GM23248 (cell line): ENCODE results near the gene MMP27. TPM values are rescaled to one million over a fixed set of nuclear protein-coding genes. Genes with fewer than 3 reads are reported as not detected.

Experiments used
- DNase-seq: peaks from one replicate; pipeline ENCODE4 v3.0.0-alpha.2; 2015
- H2AFZ ChIP-seq: fragments of 200-600 bp; sonication (generic); 2 replicates; pipeline ENCODE4 v1.6.1; 2016; ENCODE audit warnings: antibody characterized with exemption
- H3F3A ChIP-seq: fragments of 200-600 bp; sonication (generic); 2 replicates; pipeline ENCODE4 v1.6.1; 2016; ENCODE audit warnings: mild to moderate bottlenecking, antibody characterized with exemption, mixed run types; ENCODE audit not compliant: insufficient read depth
- H3K27ac ChIP-seq: fragments of 200-600 bp; sonication (generic); 2 replicates; pipeline ENCODE4 v1.5.1; 2016; ENCODE audit warnings: mild to moderate bottlenecking
- H3K27me3 ChIP-seq: fragments of 200-600 bp; sonication (generic); replicated peaks from 2 replicates; pipeline ENCODE4 v1.6.1; 2016; ENCODE audit warnings: mild to moderate bottlenecking; ENCODE audit not compliant: insufficient read depth
- H3K36me3 ChIP-seq: fragments of 200-600 bp; sonication (generic); 2 replicates; pipeline ENCODE4 v1.6.1; 2016; ENCODE audit warnings: low read depth, mild to moderate bottlenecking
- H3K4me1 ChIP-seq: fragments of 200-600 bp; sonication (generic); 2 replicates; pipeline ENCODE4 v1.6.1; 2016; ENCODE audit warnings: mild to moderate bottlenecking; ENCODE audit not compliant: insufficient read depth
- H3K4me2 ChIP-seq: fragments of 200-600 bp; sonication (generic); one replicate; pipeline ENCODE4 v1.6.1; 2016; ENCODE audit warnings: mild to moderate bottlenecking; ENCODE audit not compliant: unreplicated experiment
- H3K4me3 ChIP-seq: fragments of 200-600 bp; sonication (generic); 2 replicates; pipeline ENCODE4 v1.5.1; 2016; ENCODE audit warnings: mild to moderate bottlenecking
- H3K79me2 ChIP-seq: fragments of 200-600 bp; sonication (generic); 2 replicates; pipeline ENCODE4 v1.6.1; 2016; ENCODE audit warnings: mild to moderate bottlenecking; ENCODE audit not compliant: insufficient read depth
- H3K9ac ChIP-seq: fragments of 200-600 bp; sonication (generic); 2 replicates; pipeline ENCODE4 v1.6.1; 2016; ENCODE audit warnings: mild to moderate bottlenecking
- H3K9me2 ChIP-seq: fragments of 200-600 bp; sonication (generic); 2 replicates; pipeline ENCODE4 v1.6.1; 2016; ENCODE audit warnings: mixed run types, mild to moderate bottlenecking, moderate library complexity; ENCODE audit not compliant: insufficient read depth
- H3K9me3 ChIP-seq: fragments of 200-600 bp; sonication (generic); one replicate; pipeline ENCODE4 v1.6.1; 2017; ENCODE audit warnings: low read depth
- H4K20me1 ChIP-seq: fragments of 200-600 bp; sonication (generic); 2 replicates; pipeline ENCODE4 v1.6.0; 2016; ENCODE audit not compliant: insufficient read depth
- EZH2 ChIP-seq: fragments of 200-600 bp; sonication (generic); IDR thresholded peaks from 2 replicates; pipeline ENCODE4 v1.6.1; 2018; ENCODE audit warnings: antibody characterized with exemption, mild to moderate bottlenecking; ENCODE audit not compliant: insufficient read depth, poor library complexity, severe bottlenecking
- EZH2phosphoT487 ChIP-seq: fragments of 200-600 bp; sonication (generic); IDR thresholded peaks from 2 replicates; pipeline ENCODE4 v1.6.1; 2018; ENCODE audit warnings: antibody characterized with exemption, moderate library complexity, mild to moderate bottlenecking, low read depth; ENCODE audit not compliant: insufficient read depth
- WGBS, 2 experiments: methylation state at CpG; one replicate each; pipeline ENCODE4 v1.1.6; 2015 to 2017; ENCODE audit warnings: low lambda C conversion rate in 2 of 2, low coverage in 1 of 2; ENCODE audit errors: missing lambda C conversion rate in 2 of 2; 5-methylcytosine and 5-hydroxymethylcytosine counted together
- in situ Hi-C: fragments of 300-500 bp; cut with MboI; formaldehyde crosslinking; loops from 2 replicates; pipeline ENCODE4 v1.15.0; 2020
- polyA plus RNA-seq: library from polyadenylated mRNA; unstranded; fragments of >200 nt; fragmentation: Nextera tagmentation; extraction: Ambion mirVana; gene quantifications from 2 replicates; pipeline ENCODE4 v1.2.1, GENCODE V29; 2016
- total RNA-seq: library from RNA; depleted of rRNA; stranded (reverse); fragments of >200 nt; shearing (Covaris generic); gene quantifications from 2 replicates; pipeline ENCODE4 v1.2.3, GENCODE V29; 2014

The MMP27 gene
- total and polyA plus RNA-seq, 2 experiments from 2014 or later, result 0.09 TPM; not detected in 1

- no peak for DNase-seq
- in situ Hi-C loops, result no loop called here
- Histone ChIP-seq H3K79me2 (no peaks in the 10 kb centered on the region), H3K27ac (no peak overlapping the region), H3K9me2 (no peaks in the 10 kb centered on the region), H3K4me3 (no peak overlapping the region), H3K27me3 (peaks cover 3% of the 10 kb centered on the region; the same call in 1 of the 2 replicates), H3K36me3 (no peaks in the 10 kb centered on the region), H2AFZ (no peak overlapping the region), H3K4me2 (no peak overlapping the region), H4K20me1 (no peaks in the 10 kb centered on the region), H3K9me3 (no peaks in the 10 kb centered on the region), H3K9ac (no peak overlapping the region), H3K4me1 (peaks cover 8% of the 10 kb centered on the region; the same call in 1 of the 2 replicates), H3F3A (no peaks in the 10 kb centered on the region)
- WGBS, 2 experiments, result 81 to 87% methylated on average over 4 of the region's 4 CpGs
- no peak for TF ChIP-seq EZH2phosphoT487
- no peak for TF ChIP-seq EZH2
Observed at GRCh38 chr11:102708654-102709053, 3.1 kb upstream of the MMP27 start.

GRCh38 chr11:102704841-102705240 is 728 bp downstream of the MMP27 start:
- Histone ChIP-seq H4K20me1 (no peaks in the 10 kb centered on the region), H3K9me2 (no peaks in the 10 kb centered on the region), H3K79me2 (no peaks in the 10 kb centered on the region), H3K27me3 (no peaks in the 10 kb centered on the region), H3K4me1 (peaks cover 8% of the 10 kb centered on the region; the same call in 1 of the 2 replicates), H3K27ac (no peak overlapping the region), H3K36me3 (no peaks in the 10 kb centered on the region), H3K9me3 (no peaks in the 10 kb centered on the region), H3K9ac (peak overlapping the region; percentile 31), H3K4me2 (peak overlapping the region; percentile 77), H2AFZ (peak overlapping the region; percentile 54), H3F3A (no peaks in the 10 kb centered on the region), H3K4me3 (peak overlapping the region; percentile 53)
- in situ Hi-C loops, result no loop called here
- WGBS, 2 experiments, result 7 to 12% methylated on average over 3 of the region's 3 CpGs
- peak; percentile 52 for DNase-seq
- no peak for TF ChIP-seq EZH2phosphoT487
- TF ChIP-seq EZH2, result no peak

- TF ChIP-seq EZH2phosphoT487, result no peak
- TF ChIP-seq EZH2, result no peak
- no peaks in the 10 kb centered on the region for H4K20me1 ChIP-seq
Observed at GRCh38 chr11:102703826-102704493, 1.6 kb downstream of the MMP27 start.

GRCh38 chr11:102695201-102695600 is 10.4 kb downstream of the MMP27 start:
- no peaks in the 10 kb centered on the region for H3K9me3 ChIP-seq
- H3K9ac ChIP-seq, result no peak overlapping the region
- no peak overlapping the region for H3K4me2 ChIP-seq
- TF ChIP-seq EZH2 (no peak), EZH2phosphoT487 (no peak)
- no peaks in the 10 kb centered on the region for H3K9me2 ChIP-seq
- no peaks in the 10 kb centered on the region for H3K36me3 ChIP-seq
- DNase-seq, result no peak
- H3K4me3 ChIP-seq, result no peak overlapping the region
- no peaks in the 10 kb centered on the region for H3K27me3 ChIP-seq
- no peak overlapping the region for H3K27ac ChIP-seq
- H3K79me2 ChIP-seq, result no peaks in the 10 kb centered on the region
- no peak overlapping the region for H2AFZ ChIP-seq
- WGBS, 2 experiments, result 17 to 24% methylated on average over 3 of the region's 3 CpGs
- in situ Hi-C loops, result no loop called here
- H3K4me1 ChIP-seq, result no peaks in the 10 kb centered on the region
- H3F3A ChIP-seq, result no peaks in the 10 kb centered on the region
- H4K20me1 ChIP-seq, result no peaks in the 10 kb centered on the region

More at GRCh38 chr11:102703826-102704493, 1.6 kb downstream of the MMP27 start:
- H3K27me3 ChIP-seq, result no peaks in the 10 kb centered on the region
- no peaks in the 10 kb centered on the region for H3F3A ChIP-seq
- peak overlapping the region; percentile 77 for H3K4me2 ChIP-seq
- H3K4me3 ChIP-seq, result no peak overlapping the region
- DNase-seq, result no peak
- in situ Hi-C loops, result no loop called here
- H2AFZ ChIP-seq, result peak overlapping the region; percentile 54; the same call in 1 of the 2 replicates
- no peak overlapping the region for H3K27ac ChIP-seq
- no peaks in the 10 kb centered on the region for H3K79me2 ChIP-seq
- WGBS, 2 experiments, result 45 to 49% methylated on average over 3 of the region's 3 CpGs
- peaks cover 8% of the 10 kb centered on the region; the same call in 1 of the 2 replicates for H3K4me1 ChIP-seq
- H3K9me2 ChIP-seq, result no peaks in the 10 kb centered on the region
- no peak overlapping the region for H3K9ac ChIP-seq
- no peaks in the 10 kb centered on the region for H3K36me3 ChIP-seq
- H3K9me3 ChIP-seq, result no peaks in the 10 kb centered on the region
